PC-9 (cell line): ENCODE results near the gene CAGE1.

ENCODE experiments used
- CTCF ChIP-seq: fragments of 200-600 bp; sonication (generic); conservative IDR thresholded peaks from 2 replicates; pipeline ENCODE4 v1.6.1; 2017; ENCODE audit warnings: mixed run types, antibody characterized with exemption, mild to moderate bottlenecking, moderate library complexity
- EZH2 ChIP-seq: fragments of 200-600 bp; sonication (generic); IDR thresholded peaks from 2 replicates; pipeline ENCODE4 v1.8.0; 2017; ENCODE audit warnings: antibody characterized with exemption, low read depth

- TF ChIP-seq CTCF (no peak), EZH2 (no peak)
Observed at GRCh38 chr6:7325750-7326149, 63.8 kb downstream of the CAGE1 start.
